GM18520 (cell line): ENCODE measurements around the gene RBPJ.

Experiments
- ATAC-seq: cut with Tn5 transposase; IDR thresholded peaks from one replicate; pipeline ENCODE4 v1.9.1; 2021; ENCODE audit not compliant: unreplicated experiment

Gene RBPJ

DNA sequence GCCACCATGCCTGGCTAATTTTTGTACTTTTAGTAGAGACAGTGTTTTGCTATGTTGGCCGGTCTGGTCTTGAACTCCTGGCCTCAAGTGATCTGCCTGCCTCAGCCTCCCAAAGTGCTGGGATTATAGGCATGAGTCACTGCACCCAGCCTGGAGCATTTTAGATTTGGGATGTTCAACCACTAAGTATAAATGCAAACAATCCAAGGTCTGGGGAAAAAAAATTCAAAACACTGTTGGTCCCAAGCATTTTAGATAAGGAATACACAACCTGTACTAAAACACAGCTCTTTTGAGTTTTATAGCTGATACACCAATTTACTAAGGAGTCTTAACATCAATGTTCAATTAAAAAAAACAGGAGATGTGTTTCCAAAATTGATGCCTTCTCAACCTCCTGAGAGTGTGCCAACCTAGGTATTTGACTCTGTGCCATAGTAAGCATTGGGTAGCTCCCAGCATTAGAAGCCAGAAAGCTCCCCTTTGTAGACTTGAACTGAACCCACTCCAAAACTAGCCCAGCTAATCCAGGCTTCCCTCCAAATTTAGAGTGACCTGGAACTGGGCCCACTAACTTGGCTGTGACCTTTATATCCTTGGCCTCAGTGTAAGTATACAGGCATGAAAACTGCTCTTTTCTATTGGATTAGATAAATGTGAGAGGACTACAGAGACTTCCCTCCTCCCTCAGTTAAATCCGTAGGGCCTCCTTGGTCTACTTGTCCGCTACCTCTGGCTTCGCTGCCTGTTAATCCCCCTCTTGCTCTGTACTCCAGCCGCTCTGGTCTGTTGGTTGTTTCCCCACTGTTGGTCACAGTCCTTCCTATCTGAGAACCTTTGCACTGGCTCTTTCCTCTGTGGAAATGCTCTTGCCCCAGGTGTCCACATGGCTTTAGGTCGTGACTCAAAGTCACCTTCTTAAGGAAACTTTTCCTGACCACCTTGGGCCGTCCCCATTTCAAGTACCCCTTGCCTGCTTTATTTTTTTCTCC is 91.9 kb downstream of the RBPJ start:
- no peak for ATAC-seq

DNA sequence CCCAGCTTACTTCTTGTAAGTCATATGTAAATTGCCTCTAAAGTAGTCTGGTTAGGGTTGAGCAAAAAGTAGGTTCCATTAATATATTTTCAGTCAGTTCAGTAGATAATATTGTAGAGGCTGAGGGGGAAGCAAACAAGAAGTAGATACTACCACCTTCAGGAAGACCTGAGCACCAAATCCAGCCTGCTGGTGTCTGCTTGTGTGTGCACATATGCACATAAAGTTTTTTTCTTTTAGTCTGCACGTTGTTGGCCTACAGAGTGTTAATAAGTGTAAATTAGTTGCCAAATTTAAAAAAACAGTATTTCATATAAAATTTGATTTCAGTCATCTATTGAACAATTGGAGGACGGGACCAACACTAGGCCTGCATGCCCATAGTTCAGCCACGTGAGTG is 92.8 kb downstream of the RBPJ start:
- no peak for ATAC-seq

GRCh38 chr4:26418107-26418506 is 97.3 kb downstream of the RBPJ start:
- ATAC-seq = no peak

GRCh38 chr4:26418850-26419249 is 98.0 kb downstream of the RBPJ start:
- ATAC-seq = no peak

- ATAC-seq = no peak
These were observed 99.6 kb downstream of the RBPJ start for GRCh38 chr4:26420438-26420837.

DNA sequence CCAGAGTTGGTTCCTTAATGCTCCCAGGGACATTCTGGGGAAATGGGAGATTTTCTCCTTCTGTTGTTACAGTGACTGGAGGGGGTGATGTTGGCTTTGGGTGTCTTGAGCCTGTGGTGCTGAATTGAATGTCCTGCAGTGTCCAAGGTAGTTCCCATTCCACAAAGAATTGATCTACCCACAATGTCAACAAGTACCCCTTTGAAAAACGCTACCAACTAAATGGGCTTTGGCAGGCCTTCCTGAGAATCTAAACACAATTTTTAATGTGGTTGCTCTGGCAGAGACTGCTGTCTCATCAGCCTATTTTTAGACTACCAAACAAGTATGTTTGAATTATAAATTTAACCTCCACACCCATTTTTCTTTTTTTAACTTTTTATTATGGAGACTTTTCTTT is 100.1 kb downstream of the RBPJ start:
- ATAC-seq = no peak

DNA sequence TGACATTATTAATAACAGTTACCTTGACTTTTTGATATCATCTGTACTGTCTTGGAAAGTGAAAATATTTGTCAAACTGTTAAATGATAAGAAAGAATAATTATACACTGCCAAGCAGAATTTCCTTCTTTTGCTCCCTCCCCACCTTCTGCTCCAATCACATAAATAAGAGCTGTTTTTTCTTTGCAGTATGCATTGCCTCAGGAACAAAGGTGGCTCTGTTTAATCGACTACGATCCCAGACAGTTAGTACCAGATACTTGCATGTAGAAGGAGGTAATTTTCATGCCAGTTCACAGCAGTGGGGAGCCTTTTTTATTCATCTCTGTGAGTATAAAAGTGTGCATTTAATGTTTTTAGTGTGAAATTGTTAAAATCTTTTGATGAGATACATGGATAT is 103.3 kb downstream of the RBPJ start:
- no peak for ATAC-seq

- no peak for ATAC-seq
These were observed 104.0 kb downstream of the RBPJ start for GRCh38 chr4:26424838-26425237.

GRCh38 chr4:26425953-26426352 is 105.1 kb downstream of the RBPJ start:
- ATAC-seq = no peak

- ATAC-seq = no peak
These were observed 106.1 kb downstream of the RBPJ start for GRCh38 chr4:26426892-26427291.

GRCh38 chr4:26429910-26430309 is 109.1 kb downstream of the RBPJ start:
- no peak for ATAC-seq

DNA sequence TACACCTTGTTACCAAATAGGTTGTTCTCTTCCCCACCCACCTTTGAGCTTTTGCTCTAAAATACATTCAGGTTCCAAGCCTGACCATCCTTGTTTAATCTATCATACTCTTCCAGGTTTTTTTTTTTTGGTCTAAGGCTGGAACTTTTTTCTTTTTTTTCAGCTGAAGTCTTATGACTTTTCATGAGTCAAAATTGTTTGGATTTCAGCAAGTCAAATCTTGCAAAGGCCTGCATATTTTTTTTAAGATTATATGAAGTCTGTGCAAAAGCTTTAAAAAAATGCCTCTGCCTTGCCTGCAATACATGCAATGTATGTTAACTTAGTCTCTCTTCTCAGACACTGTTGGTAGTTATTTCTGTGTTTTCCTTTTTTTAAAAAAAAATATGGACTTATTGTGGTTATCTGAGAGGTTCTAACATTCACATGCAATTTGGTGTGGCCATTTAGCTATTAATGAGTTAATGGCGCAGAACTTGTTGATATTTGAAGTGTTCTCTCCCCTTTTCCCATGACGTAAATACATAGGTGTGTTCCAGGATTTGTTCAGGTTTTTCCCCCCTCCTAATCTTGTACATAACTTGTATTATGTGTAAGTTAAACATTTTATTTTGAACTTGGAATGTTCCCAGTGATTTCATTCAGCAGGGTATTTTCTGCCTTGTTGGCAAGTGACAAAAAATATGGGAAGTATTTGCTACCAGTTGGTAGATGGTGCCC is 110.8 kb downstream of the RBPJ start:
- ATAC-seq = no peak

DNA sequence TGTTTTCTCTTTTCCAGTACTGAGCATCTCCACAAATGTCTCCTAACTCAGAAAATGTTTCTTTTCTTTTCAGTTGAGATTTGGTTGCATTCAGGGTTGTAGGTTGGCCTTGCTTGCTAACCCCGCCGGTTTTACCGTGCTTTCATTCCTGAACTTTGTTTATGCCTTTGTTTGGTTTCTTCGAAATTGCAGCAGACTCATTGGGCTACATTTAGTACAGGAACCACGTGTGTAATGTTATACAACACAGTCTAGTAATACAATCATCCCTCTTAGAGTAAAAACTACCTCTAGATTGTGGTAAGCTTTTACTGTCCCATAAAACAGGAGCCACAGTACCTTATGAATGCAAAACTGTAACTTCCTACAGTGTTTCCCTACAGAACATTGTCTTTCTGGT is 111.6 kb downstream of the RBPJ start:
- ATAC-seq = no peak

- ATAC-seq = no peak
These were observed 112.7 kb downstream of the RBPJ start for GRCh38 chr4:26433556-26433955.

- no peak for ATAC-seq
These were observed 113.3 kb downstream of the RBPJ start for GRCh38 chr4:26434030-26434639.

DNA sequence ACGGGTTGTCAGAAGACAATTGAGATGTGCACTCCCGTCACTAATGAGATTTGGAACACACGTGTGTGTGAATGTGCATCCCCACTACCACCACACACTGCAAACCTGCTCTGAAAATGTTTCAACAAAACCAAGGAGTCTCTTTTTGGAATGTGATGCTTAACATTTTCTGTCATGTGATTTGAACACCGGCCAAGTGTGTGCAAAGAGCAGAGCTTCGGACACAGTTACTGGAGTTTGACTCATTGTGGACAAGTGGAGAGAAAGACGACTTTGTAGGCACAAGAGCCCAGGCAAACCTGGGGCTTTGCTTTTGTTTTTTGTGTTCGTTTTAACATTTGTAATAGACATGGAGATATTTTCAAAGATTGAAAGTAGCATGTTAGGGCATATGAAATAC is 120.3 kb downstream of the RBPJ start:
- ATAC-seq = no peak

- ATAC-seq = no peak
These were observed 121.0 kb downstream of the RBPJ start for GRCh38 chr4:26441771-26442170.

DNA sequence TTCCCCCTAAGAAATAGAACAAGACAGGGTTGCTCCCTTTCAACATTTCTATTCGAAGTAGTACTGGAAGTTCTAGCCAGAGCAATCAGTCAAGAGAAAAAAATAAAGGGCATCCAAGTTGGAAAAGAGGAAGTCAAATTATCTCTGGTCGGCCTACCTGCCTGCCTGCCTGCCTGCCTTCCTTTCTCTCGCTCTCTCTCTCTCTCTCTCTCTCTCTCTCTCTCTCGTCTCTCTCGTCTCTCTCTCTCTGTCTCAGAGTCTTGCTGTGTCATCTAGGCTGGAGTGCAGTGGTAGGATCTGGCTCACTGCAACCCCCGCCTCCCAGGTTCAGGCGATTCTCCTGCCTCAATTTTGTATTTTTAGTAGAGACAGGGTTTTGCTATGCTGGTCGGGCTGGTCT is 126.6 kb downstream of the RBPJ start:
- ATAC-seq = no peak

- ATAC-seq = no peak
These were observed 129.6 kb downstream of the RBPJ start for GRCh38 chr4:26450418-26450817.

GRCh38 chr4:26451597-26451996 is 130.8 kb downstream of the RBPJ start:
- no peak for ATAC-seq

DNA sequence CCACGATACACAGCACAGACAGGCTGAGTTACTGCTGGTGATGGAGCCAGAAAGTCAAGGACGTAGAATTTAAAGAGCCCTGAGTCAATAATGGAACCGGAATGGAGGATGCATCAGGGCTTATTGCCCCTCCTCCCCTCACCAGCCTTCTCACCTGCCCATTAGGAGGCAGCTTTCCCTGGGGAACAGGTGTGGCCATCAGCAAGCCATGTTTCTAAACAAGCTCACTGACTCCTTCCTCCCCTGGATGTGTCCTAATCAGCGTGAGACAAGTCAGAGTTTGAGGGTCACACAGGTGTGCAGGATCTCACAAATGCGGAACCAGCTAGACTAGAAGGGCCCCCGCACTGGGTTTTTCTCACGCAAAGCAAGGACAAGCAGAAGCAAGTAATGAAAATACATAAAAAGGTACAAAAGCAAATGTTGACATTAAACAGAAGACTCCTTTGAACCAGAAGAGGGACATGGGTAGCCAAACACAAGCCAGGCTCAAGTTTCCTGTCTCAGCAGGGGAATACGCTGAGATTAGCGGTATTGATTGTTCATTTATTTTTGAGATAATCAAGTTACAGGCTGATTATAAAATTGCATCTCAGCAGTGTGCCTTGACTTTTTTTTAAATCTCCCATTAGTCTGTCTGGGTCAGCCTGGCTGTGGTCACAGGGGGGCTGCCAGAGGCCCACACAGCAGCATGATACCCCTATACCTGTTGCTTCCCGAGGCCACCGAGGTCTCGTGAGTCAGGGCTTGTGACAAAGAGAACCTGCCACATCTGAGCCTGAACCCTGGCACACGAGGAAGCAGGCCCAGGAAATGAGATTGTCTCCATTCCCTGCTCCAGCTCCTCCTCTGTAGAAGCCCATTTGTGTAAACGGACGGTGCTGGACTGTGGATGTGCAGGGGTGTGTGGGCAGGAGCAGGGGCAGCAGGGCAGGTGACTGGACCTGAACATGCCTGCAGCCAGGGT is 132.0 kb downstream of the RBPJ start:
- no peak for ATAC-seq
